Measurements from ENCODE around the gene ALKBH6. TPM values are rescaled to one million over a fixed set of nuclear protein-coding genes. Genes with fewer than 3 reads are reported as not detected.

ALKBH6 gene
- total RNA-seq, 2 experiments from 2014 or later = 28.7 to 29.0 TPM

DNA sequence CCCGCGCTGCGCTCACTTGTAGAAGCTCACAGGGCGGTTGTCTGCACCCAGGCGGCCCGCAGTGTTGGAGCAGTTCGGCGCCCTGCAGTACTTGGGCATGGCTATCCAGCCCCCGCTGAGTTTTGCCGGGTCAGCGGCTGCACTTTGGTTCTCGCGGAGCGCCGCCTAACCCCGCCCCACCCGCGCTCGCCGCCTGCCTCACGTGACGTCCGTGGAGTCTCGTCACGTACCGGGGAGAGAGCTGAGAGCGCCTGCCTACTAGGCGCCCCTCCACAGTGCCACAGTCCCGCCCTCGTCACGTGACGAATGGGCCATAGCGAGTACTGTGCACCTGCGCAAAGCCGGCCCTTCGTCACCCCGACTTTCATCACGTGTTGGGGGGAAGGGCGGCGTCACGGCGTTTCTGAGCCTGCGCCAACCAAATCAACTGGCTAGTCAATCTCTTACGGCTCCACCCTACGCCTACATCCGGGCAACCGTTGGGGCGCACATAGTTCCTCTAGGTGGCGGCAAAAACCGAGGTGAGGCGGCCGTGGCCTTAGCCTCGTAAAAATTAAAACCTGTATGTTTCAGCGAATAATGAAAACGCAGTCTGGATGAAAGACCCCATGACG is 40.2 kb upstream of the ALKBH6 start, which contains the start of gene THAP8:
TSS of gene THAP8 (minus strand) at position 167 of the 614 bp plus-strand sequence. CDS start at position 99, 68 bp downstream.
- intact Hi-C loops (cut with micrococcal nuclease; ENCODE audit: unreplicated experiment) = loop anchor here (1.0 to 10.0 kb wide), 5 partner anchors 59 to 409 kb away; partner anchors contain the start of genes COX6B1, ETV2, NFKBID and POLR2I
- peak; percentile 99 for DNase-seq (ENCODE audit: low spot score)
- no peaks in the 10 kb centered on the region for H3K9me3 ChIP-seq (ENCODE audit: low read length)
- peak within 1 kb of the TSS; percentile 57 for H2AFZ ChIP-seq (ENCODE audit: low read length)
- TF ChIP-seq, protein P1, sequence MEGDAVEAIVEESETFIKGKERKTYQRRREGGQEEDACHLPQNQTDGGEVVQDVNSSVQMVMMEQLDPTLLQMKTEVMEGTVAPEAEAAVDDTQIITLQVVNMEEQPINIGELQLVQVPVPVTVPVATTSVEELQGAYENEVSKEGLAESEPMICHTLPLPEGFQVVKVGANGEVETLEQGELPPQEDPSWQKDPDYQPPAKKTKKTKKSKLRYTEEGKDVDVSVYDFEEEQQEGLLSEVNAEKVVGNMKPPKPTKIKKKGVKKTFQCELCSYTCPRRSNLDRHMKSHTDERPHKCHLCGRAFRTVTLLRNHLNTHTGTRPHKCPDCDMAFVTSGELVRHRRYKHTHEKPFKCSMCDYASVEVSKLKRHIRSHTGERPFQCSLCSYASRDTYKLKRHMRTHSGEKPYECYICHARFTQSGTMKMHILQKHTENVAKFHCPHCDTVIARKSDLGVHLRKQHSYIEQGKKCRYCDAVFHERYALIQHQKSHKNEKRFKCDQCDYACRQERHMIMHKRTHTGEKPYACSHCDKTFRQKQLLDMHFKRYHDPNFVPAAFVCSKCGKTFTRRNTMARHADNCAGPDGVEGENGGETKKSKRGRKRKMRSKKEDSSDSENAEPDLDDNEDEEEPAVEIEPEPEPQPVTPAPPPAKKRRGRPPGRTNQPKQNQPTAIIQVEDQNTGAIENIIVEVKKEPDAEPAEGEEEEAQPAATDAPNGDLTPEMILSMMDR (conservative IDR thresholded peaks at IDR 0.05; ENCODE audit: low read length) = peak; percentile 65
- no peak for TF ChIP-seq EZH2phosphoT487 (IDR thresholded peaks at IDR 0.05; ENCODE audit: borderline replicate concordance, low read depth, low read length)
- peaks cover 30% of the 10 kb centered on the region for H3K36me3 ChIP-seq (ENCODE audit: insufficient read depth, low read length)
- no TSS peak for BruUV-seq (replicated peaks)
- H3K4me1 ChIP-seq (ENCODE audit: insufficient read depth, low read length, poor library complexity, severe bottlenecking) = peaks cover 40% of the 10 kb centered on the region
- POLR2A ChIA-PET = interaction anchor here (0.6 to 1.4 kb wide), 7 partner anchors 10 to 1592 kb away, joined by 3 to 12 read pairs (median 4); partner anchors contain the start of genes ALKBH6, POLR2I, SYNE4 and TBCB
- H3K4me3 ChIP-seq (ENCODE audit: low read depth, low read length, poor library complexity, severe bottlenecking) = peak within 1 kb of the TSS; percentile 93
- H4K20me1 ChIP-seq (ENCODE audit: insufficient read depth, low read length) = peaks cover 13% of the 10 kb centered on the region
- H3K79me2 ChIP-seq (ENCODE audit: insufficient read depth, low read depth, low read length) = peaks cover 45% of the 10 kb centered on the region
- H3K9me2 ChIP-seq (ENCODE audit: insufficient read depth, low read length) = no peaks in the 10 kb centered on the region
- CTCF ChIA-PET (ENCODE audit: unreplicated experiment) = no interaction called here
- peak within 1 kb of the TSS; percentile 86 for H3K27ac ChIP-seq (ENCODE audit: low read depth, low read length, poor library complexity, severe bottlenecking)
- peak within 1 kb of the TSS; percentile 95 for H3K4me2 ChIP-seq (ENCODE audit: low read length)

DNA sequence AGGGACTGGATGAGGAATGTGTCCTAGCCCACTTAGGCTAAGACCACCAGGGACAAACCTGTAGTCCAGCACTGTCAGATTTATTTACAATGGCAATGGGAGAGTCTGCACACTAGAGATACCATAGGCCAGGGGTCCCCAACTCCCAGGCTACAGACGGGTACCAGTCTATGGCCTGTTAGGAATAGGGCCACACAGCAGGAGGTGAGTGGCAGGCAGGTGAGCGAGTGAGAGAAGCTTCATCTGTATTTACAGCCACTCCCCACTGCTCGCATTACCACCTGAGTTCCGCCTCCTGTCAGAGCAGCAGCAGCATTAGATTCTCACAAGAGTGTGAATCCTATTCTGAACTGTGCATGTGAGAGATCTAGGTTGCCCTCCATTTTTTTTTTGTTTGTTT is 37.6 kb upstream of the ALKBH6 start:
- ChIA-PET POLR2A (no interaction called here), CTCF (ENCODE audit: unreplicated experiment) (no interaction called here)
- Histone ChIP-seq H3K4me3 (ENCODE audit: low read depth, low read length, poor library complexity, severe bottlenecking) (no peak overlapping the region), H3K9me3 (ENCODE audit: low read length) (no peaks in the 10 kb centered on the region), H2AFZ (ENCODE audit: low read length) (no peak overlapping the region), H3K79me2 (ENCODE audit: insufficient read depth, low read depth, low read length) (peaks cover 21% of the 10 kb centered on the region), H3K27ac (ENCODE audit: low read depth, low read length, poor library complexity, severe bottlenecking) (no peak overlapping the region), H3K4me2 (ENCODE audit: low read length) (no peak overlapping the region), H4K20me1 (ENCODE audit: insufficient read depth, low read length) (peaks cover 11% of the 10 kb centered on the region), H3K4me1 (ENCODE audit: insufficient read depth, low read length, poor library complexity, severe bottlenecking) (peaks cover 24% of the 10 kb centered on the region), H3K9me2 (ENCODE audit: insufficient read depth, low read length) (no peaks in the 10 kb centered on the region), H3K36me3 (ENCODE audit: insufficient read depth, low read length) (peaks cover 6% of the 10 kb centered on the region)
- no peak for DNase-seq (ENCODE audit: low spot score)
- BruUV-seq (replicated peaks) = no TSS peak
- intact Hi-C loops (cut with micrococcal nuclease; ENCODE audit: unreplicated experiment) = loop anchor here (10.0 kb wide), 1 partner anchor 407 kb away; the partner anchor contains the start of genes COX6B1 and ETV2
- TF ChIP-seq EZH2phosphoT487 (IDR thresholded peaks at IDR 0.05; ENCODE audit: borderline replicate concordance, low read depth, low read length) = no peak
- TF ChIP-seq, protein P1 (conservative IDR thresholded peaks at IDR 0.05; ENCODE audit: low read length) = no peak; the same call in 1 of the 2 replicates

DNA sequence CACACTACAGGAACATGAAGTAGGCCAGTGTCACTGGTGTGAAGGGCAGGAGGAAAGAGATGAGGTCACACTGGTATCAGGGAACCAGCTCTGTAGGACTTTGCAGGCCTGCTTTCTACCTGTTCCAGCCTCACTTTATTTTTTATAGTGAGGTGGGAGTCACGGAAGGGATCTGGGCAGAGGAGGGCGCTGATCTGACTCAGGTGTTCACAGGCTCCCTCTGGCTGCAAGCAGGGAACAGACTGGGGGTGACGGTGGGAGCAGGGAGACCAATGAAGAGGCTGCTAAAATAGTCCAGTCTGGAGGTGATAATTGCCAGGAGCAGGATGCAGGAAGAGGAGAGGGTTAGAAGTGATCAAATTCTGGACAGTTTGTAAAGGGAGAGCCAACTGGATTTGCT is 37.2 kb upstream of the ALKBH6 start:
- H3K9me3 ChIP-seq (ENCODE audit: low read length) = no peaks in the 10 kb centered on the region
- H3K36me3 ChIP-seq (ENCODE audit: insufficient read depth, low read length) = peaks cover 2% of the 10 kb centered on the region
- no peaks in the 10 kb centered on the region for H3K9me2 ChIP-seq (ENCODE audit: insufficient read depth, low read length)
- no peak overlapping the region for H3K4me2 ChIP-seq (ENCODE audit: low read length)
- ChIA-PET POLR2A (no interaction called here), CTCF (ENCODE audit: unreplicated experiment) (no interaction called here)
- peak; percentile 40 for DNase-seq (ENCODE audit: low spot score)
- intact Hi-C loops (cut with micrococcal nuclease; ENCODE audit: unreplicated experiment) = loop anchor here (10.0 kb wide), 1 partner anchor 406 kb away; the partner anchor contains the start of genes COX6B1 and ETV2
- H3K4me1 ChIP-seq (ENCODE audit: insufficient read depth, low read length, poor library complexity, severe bottlenecking) = peaks cover 20% of the 10 kb centered on the region
- TF ChIP-seq, protein P1 (conservative IDR thresholded peaks at IDR 0.05; ENCODE audit: low read length) = peak; percentile 80
- TF ChIP-seq EZH2phosphoT487 (IDR thresholded peaks at IDR 0.05; ENCODE audit: borderline replicate concordance, low read depth, low read length) = no peak
- no TSS peak for BruUV-seq (replicated peaks)
- H2AFZ ChIP-seq (ENCODE audit: low read length) = no peak overlapping the region
- H3K27ac ChIP-seq (ENCODE audit: low read depth, low read length, poor library complexity, severe bottlenecking) = no peak overlapping the region
- H3K4me3 ChIP-seq (ENCODE audit: low read depth, low read length, poor library complexity, severe bottlenecking) = no peak overlapping the region
- H4K20me1 ChIP-seq (ENCODE audit: insufficient read depth, low read length) = peaks cover 7% of the 10 kb centered on the region
- peaks cover 17% of the 10 kb centered on the region for H3K79me2 ChIP-seq (ENCODE audit: insufficient read depth, low read depth, low read length)
